Stomach (tissue), 9 donors: ENCODE measurements around the gene ZNF775. TPM values are rescaled to one million over a fixed set of nuclear protein-coding genes. Genes with fewer than 3 reads are reported as not detected.

Experiments used
- DNase-seq, 2 donors: peaks; one replicate each; pipeline versions ENCODE4 v3.0.0 to v3.0.0-alpha.2; 2013 to 2019
- H3K27ac ChIP-seq, 5 donors: fragments of 200-600 bp in 4 of 5; sonication (generic) in 4 of 5; one replicate each; pipeline ENCODE4 v1.5.1; 2013 to 2019; ENCODE audit warnings: mild to moderate bottlenecking in 1 of 5, moderate library complexity in 1 of 5
- H3K27me3 ChIP-seq, 3 donors: fragments of 200-600 bp; sonication (generic); one replicate each; pipeline ENCODE4 v1.5.1; 2017 to 2019; ENCODE audit warnings: mixed run types in 1 of 3
- H3K36me3 ChIP-seq, 4 donors: fragments of 200-600 bp; sonication (generic); 1 replicate in 3 of 4; 2 replicates in 1 of 4; pipeline ENCODE4 v1.5.1; 2016 to 2019
- H3K4me1 ChIP-seq, 4 donors: fragments of 200-600 bp; sonication (generic); one replicate each; pipeline ENCODE4 v1.5.1; 2016 to 2019
- H3K4me3 ChIP-seq, 4 donors: fragments of 200-600 bp; sonication (generic) in 3 of 4; one replicate each; pipeline ENCODE4 v1.5.1; 2016 to 2019; ENCODE audit warnings: mild to moderate bottlenecking in 1 of 4
- H3K9me3 ChIP-seq, 4 donors: fragments of 200-600 bp; sonication (generic); one replicate each; pipeline ENCODE4 v1.5.1; 2016 to 2019
- EP300 ChIP-seq: sonication (generic); formaldehyde crosslinking; IDR thresholded peaks from one replicate; pipeline ENCODE4 v1.6.1; 2017; ENCODE audit warnings: antibody characterized with exemption
- POLR2A ChIP-seq, 4 donors: fragments of 450-650 bp; IDR thresholded peaks; one replicate each; pipeline ENCODE4 v1.6.1; 2016; ENCODE audit warnings: antibody characterized with exemption in 4 of 4, control low read depth in 2 of 4, mild to moderate bottlenecking in 1 of 4, moderate library complexity in 1 of 4
- POLR2AphosphoS5 ChIP-seq, 3 donors: sonication (generic); formaldehyde crosslinking; IDR thresholded peaks; one replicate each; pipeline ENCODE4 v1.6.1; 2016; ENCODE audit warnings: antibody characterized with exemption in 3 of 3
- whole genome bisulfite sequencing, 5 donors: extraction: QIAGEN DNeasy Blood & Tissue Kit in 3 of 5; methylation state at CpG; one replicate each; pipeline versions ENCODE4 v1.1.5 to v1.1.7; 2013 to 2018; 5-methylcytosine and 5-hydroxymethylcytosine counted together
- intact Hi-C: fragments of 100-400 bp; cut with DNase I; formaldehyde crosslinking; loops from one replicate; pipeline ENCODE4 v1.15.1; 2023; ENCODE audit warnings: low total_unique reads
- polyA plus RNA-seq, 3 donors: library from polyadenylated mRNA; stranded (reverse); fragments of 200-250 nt; gene quantifications; one replicate each; pipeline ENCODE4 v1.2.3, GENCODE V29; 2013
- total RNA-seq, 5 donors: library from RNA; depleted of rRNA; stranded (reverse); fragments of >200 nt; gene quantifications; one replicate each; pipeline versions ENCODE4 v1.1.0 to v1.2.3, GENCODE V29; 2014 to 2016
- TF ChIP-seq, protein P1 (sequence below), 7 experiments: fragments of 450-650 bp in 4 of 7; fragments of 200-600 bp in 3 of 7; sonication (generic) in 3 of 7; IDR thresholded peaks; one replicate each; pipeline ENCODE4 v1.5.1; 2016 to 2019; ENCODE audit warnings: antibody characterized with exemption in 7 of 7, control low read depth in 2 of 7, mild to moderate bottlenecking in 1 of 7
- donor health status: healthy with polysubstance abuse.
- donor health status: Bipolar disorder and iron deficiency.
- donor health status: healthy.

Gene ZNF775
- total and polyA plus RNA-seq, 8 donors, result 1.8 to 17.0 (median 2.5) TPM; not detected in 2

- Histone ChIP-seq H3K27me3 (no peaks in the 10 kb centered on the region), H3K4me3 (no peak overlapping the region), H3K9me3 (no peaks in the 10 kb centered on the region), H3K36me3 (peaks cover 0 to 13% (median 4%) of the 10 kb centered on the region in 4 donors), H3K27ac (peak overlapping the region in 3 of 5 donors; percentile 4 to 43 (median 18)), H3K4me1 (peaks cover 0 to 33% (median 17%) of the 10 kb centered on the region in 4 donors)
- 82 to 93% (median 89%) methylated on average over 7 of the region's 7 CpGs for WGBS, 5 donors
- no peak for DNase-seq
- intact Hi-C loops, result no loop called here
- no peak for TF ChIP-seq POLR2A (IDR thresholded peaks at IDR 0.05)
- TF ChIP-seq, protein P1, sequence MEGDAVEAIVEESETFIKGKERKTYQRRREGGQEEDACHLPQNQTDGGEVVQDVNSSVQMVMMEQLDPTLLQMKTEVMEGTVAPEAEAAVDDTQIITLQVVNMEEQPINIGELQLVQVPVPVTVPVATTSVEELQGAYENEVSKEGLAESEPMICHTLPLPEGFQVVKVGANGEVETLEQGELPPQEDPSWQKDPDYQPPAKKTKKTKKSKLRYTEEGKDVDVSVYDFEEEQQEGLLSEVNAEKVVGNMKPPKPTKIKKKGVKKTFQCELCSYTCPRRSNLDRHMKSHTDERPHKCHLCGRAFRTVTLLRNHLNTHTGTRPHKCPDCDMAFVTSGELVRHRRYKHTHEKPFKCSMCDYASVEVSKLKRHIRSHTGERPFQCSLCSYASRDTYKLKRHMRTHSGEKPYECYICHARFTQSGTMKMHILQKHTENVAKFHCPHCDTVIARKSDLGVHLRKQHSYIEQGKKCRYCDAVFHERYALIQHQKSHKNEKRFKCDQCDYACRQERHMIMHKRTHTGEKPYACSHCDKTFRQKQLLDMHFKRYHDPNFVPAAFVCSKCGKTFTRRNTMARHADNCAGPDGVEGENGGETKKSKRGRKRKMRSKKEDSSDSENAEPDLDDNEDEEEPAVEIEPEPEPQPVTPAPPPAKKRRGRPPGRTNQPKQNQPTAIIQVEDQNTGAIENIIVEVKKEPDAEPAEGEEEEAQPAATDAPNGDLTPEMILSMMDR (IDR thresholded peaks at IDR 0.05), result no peak
- TF ChIP-seq EP300, result no peak
- no peak for TF ChIP-seq POLR2AphosphoS5 (IDR thresholded peaks at IDR 0.05)
These were observed 9.2 kb downstream of the ZNF775 start for GRCh38 chr7:150388306-150388705.

GRCh38 chr7:150388709-150389531, 9.8 kb downstream of the ZNF775 start:
- Histone ChIP-seq H3K4me1 (peaks cover 0 to 28% (median 13%) of the 10 kb centered on the region in 4 donors), H3K27ac (peak overlapping the region in 3 of 5 donors; percentile 4 to 43 (median 18)), H3K36me3 (peaks cover 0 to 13% (median 4%) of the 10 kb centered on the region in 4 donors), H3K9me3 (no peaks in the 10 kb centered on the region), H3K27me3 (no peaks in the 10 kb centered on the region), H3K4me3 (no peak overlapping the region)
- peak; percentile 75 to 83 for DNase-seq
- 59 to 73% (median 68%) methylated on average over 20 of the region's 20 CpGs for WGBS, 5 donors
- TF ChIP-seq, protein P1 (IDR thresholded peaks at IDR 0.05), result peak in 5 of 7 experiments; percentile 58 to 78 (median 64)
- TF ChIP-seq EP300, result no peak
- TF ChIP-seq POLR2AphosphoS5 (IDR thresholded peaks at IDR 0.05), result peak in 2 of 3 donors; percentile 11 to 52
- intact Hi-C loops, result no loop called here

DNA sequence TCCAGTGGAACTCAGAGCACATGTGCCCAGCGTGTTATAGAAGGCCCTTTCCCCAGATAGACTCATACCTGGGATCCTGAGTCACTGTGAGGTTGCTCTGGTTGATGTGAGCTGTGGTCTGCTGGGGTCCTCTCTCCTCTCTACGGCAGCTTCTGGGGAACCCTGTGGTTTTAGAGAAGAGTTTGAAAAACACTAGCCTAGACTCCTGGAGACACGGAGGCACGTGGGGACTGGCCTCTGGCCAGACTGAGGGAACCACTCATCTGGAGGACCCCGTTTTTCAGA, 10.3 kb downstream of the ZNF775 start:
- H3K27ac ChIP-seq, result peak overlapping the region in 1 of 5 donors; percentile 43
- intact Hi-C loops, result no loop called here
- no peak for DNase-seq
- no peak overlapping the region for H3K4me3 ChIP-seq
- H3K36me3 ChIP-seq, result peaks cover 0 to 13% (median 4%) of the 10 kb centered on the region in 4 donors
- no peaks in the 10 kb centered on the region for H3K27me3 ChIP-seq
- no peaks in the 10 kb centered on the region for H3K9me3 ChIP-seq
- TF ChIP-seq EP300 (no peak), POLR2A (IDR thresholded peaks at IDR 0.05) (no peak), POLR2AphosphoS5 (IDR thresholded peaks at IDR 0.05) (no peak)
- TF ChIP-seq, protein P1 (IDR thresholded peaks at IDR 0.05), result no peak
- WGBS, 5 donors, result 70 to 81% (median 75%) methylated on average over 5 of the region's 5 CpGs
- H3K4me1 ChIP-seq, result peaks cover 0 to 25% (median 10%) of the 10 kb centered on the region in 4 donors

GRCh38 chr7:150390205-150390604, 11.1 kb downstream of the ZNF775 start:
- WGBS, 5 donors, result 92 to 99% (median 97%) methylated on average over 4 to 7 of the region's 7 CpGs
- Histone ChIP-seq H3K9me3 (no peaks in the 10 kb centered on the region), H3K27ac (no peak overlapping the region), H3K36me3 (peaks cover 0 to 12% (median 4%) of the 10 kb centered on the region in 4 donors), H3K4me3 (no peak overlapping the region), H3K27me3 (no peaks in the 10 kb centered on the region), H3K4me1 (peaks cover 0 to 24% (median 11%) of the 10 kb centered on the region in 4 donors)
- no peak for TF ChIP-seq EP300
- TF ChIP-seq POLR2AphosphoS5 (IDR thresholded peaks at IDR 0.05), result no peak
- TF ChIP-seq, protein P1 (IDR thresholded peaks at IDR 0.05), result no peak
- TF ChIP-seq POLR2A (IDR thresholded peaks at IDR 0.05), result no peak
- DNase-seq, result no peak
- intact Hi-C loops, result no loop called here
